Neural cell (in vitro differentiated cells): ENCODE results near the gene ANKRD13C. TPM values are rescaled to one million over a fixed set of nuclear protein-coding genes. Genes with fewer than 3 reads are reported as not detected.

ENCODE experiments used
- H2AFZ ChIP-seq: fragments of 200-600, 300-800 bp; sonication (generic), shearing (Covaris generic); 2 replicates; pipeline ENCODE4 v1.6.0; 2014; ENCODE audit warnings: low read depth, mild to moderate bottlenecking, antibody characterized with exemption, low read length, moderate library complexity
- H3F3A ChIP-seq: fragments of 200-600 bp; shearing (Covaris generic); 2 replicates; pipeline ENCODE4 v1.6.1; 2016; ENCODE audit warnings: mild to moderate bottlenecking, moderate library complexity, mixed read lengths, antibody characterized with exemption, low read length; ENCODE audit not compliant: insufficient read depth, poor library complexity, severe bottlenecking
- H3K27ac ChIP-seq: fragments of 200-600, 300-800 bp; sonication (generic), shearing (Covaris generic); 2 replicates; pipeline ENCODE4 v1.5.1; 2014; ENCODE audit warnings: mild to moderate bottlenecking, low read length, moderate library complexity
- H3K27me3 ChIP-seq: fragments of 300-800, 200-600 bp; sonication (generic), shearing (Covaris generic); 2 replicates; pipeline ENCODE4 v1.6.0; 2014; ENCODE audit warnings: mild to moderate bottlenecking, low read depth, low read length, moderate library complexity; ENCODE audit not compliant: insufficient read depth
- H3K36me3 ChIP-seq: fragments of 300-800, 200-600 bp; sonication (generic), shearing (Covaris generic); 2 replicates; pipeline ENCODE4 v1.5.1; 2014; ENCODE audit warnings: mild to moderate bottlenecking, antibody characterized with exemption, low read length, moderate library complexity; ENCODE audit not compliant: insufficient read depth
- H3K4me2 ChIP-seq: fragments of 300-800, 200-600 bp; sonication (generic), shearing (Covaris generic); 2 replicates; pipeline ENCODE4 v1.6.0; 2014; ENCODE audit warnings: mild to moderate bottlenecking, low read length
- H3K4me3 ChIP-seq: fragments of 300-800, 200-600 bp; sonication (generic), shearing (Covaris generic); 2 replicates; pipeline ENCODE4 v1.5.1; 2014; ENCODE audit warnings: mild to moderate bottlenecking, low read length, moderate library complexity
- H3K79me2 ChIP-seq: fragments of 200-600 bp; shearing (Covaris generic); replicated peaks from 2 replicates; pipeline ENCODE4 v1.6.0; 2014; ENCODE audit warnings: mild to moderate bottlenecking, low read length, moderate library complexity; ENCODE audit not compliant: insufficient read depth
- H3K9ac ChIP-seq: fragments of 300-800, 200-600 bp; sonication (generic), shearing (Covaris generic); 2 replicates; pipeline ENCODE4 v1.6.1; 2016; ENCODE audit warnings: mild to moderate bottlenecking, low read length, mixed read lengths
- H3K9me2 ChIP-seq: fragments of 200-600 bp; shearing (Covaris generic); 2 replicates; pipeline ENCODE4 v1.6.1; 2016; ENCODE audit warnings: mild to moderate bottlenecking, low read length, mixed read lengths; ENCODE audit not compliant: insufficient read depth
- H3K9me3 ChIP-seq: fragments of 200-600, 300-800 bp; sonication (generic), shearing (Covaris generic); 2 replicates; pipeline ENCODE4 v1.6.1; 2016; ENCODE audit warnings: mild to moderate bottlenecking, mixed run types, low read length, moderate library complexity, mixed read lengths
- H4K20me1 ChIP-seq: fragments of 200-600 bp; shearing (Covaris generic); 2 replicates; pipeline ENCODE4 v1.6.1; 2016; ENCODE audit warnings: mild to moderate bottlenecking, mixed run types; ENCODE audit not compliant: insufficient read depth
- CTCF ChIP-seq: fragments of 450-650 bp; IDR thresholded peaks from 2 replicates; pipeline ENCODE4 v1.5.1; 2014; ENCODE audit warnings: antibody characterized with exemption, mild to moderate bottlenecking, moderate library complexity; ENCODE audit not compliant: poor library complexity, severe bottlenecking
- EP300 ChIP-seq: fragments of 450-650 bp; conservative IDR thresholded peaks from 2 replicates; pipeline ENCODE4 v1.6.1; 2014; ENCODE audit warnings: antibody characterized with exemption, mild to moderate bottlenecking, moderate library complexity; ENCODE audit not compliant: poor library complexity, severe bottlenecking
- EZH2 ChIP-seq: fragments of 200-600, 300-800 bp; shearing (Covaris generic), sonication (generic); IDR thresholded peaks from 2 replicates; pipeline ENCODE4 v1.6.1; 2014; ENCODE audit warnings: antibody characterized with exemption, low read length, borderline replicate concordance, mild to moderate bottlenecking; ENCODE audit not compliant: insufficient read depth, poor library complexity, severe bottlenecking
- MXI1 ChIP-seq: fragments of 450-650 bp; conservative IDR thresholded peaks from 2 replicates; pipeline ENCODE4 v1.6.1; 2014; ENCODE audit warnings: antibody characterized with exemption, mild to moderate bottlenecking; ENCODE audit not compliant: poor library complexity, severe bottlenecking
- POLR2AphosphoS5 ChIP-seq: IDR thresholded peaks from 2 replicates; pipeline ENCODE4 v1.6.1; 2012
- RAD21 ChIP-seq: fragments of 450-650 bp; conservative IDR thresholded peaks from 2 replicates; pipeline ENCODE4 v1.6.1; 2014; ENCODE audit warnings: antibody characterized with exemption, mild to moderate bottlenecking, moderate library complexity
- REST ChIP-seq: IDR thresholded peaks from 2 replicates; pipeline ENCODE4 v1.6.1; 2012; ENCODE audit warnings: borderline replicate concordance
- SMC3 ChIP-seq: fragments of 450-650 bp; conservative IDR thresholded peaks from 2 replicates; pipeline ENCODE4 v1.6.1; 2014; ENCODE audit warnings: antibody characterized with exemption, mild to moderate bottlenecking, moderate library complexity; ENCODE audit not compliant: poor library complexity
- TAF1 ChIP-seq: IDR thresholded peaks from 2 replicates; pipeline ENCODE4 v1.6.1; 2012; ENCODE audit warnings: low read depth
- polyA plus RNA-seq: library from polyadenylated mRNA; depleted of rRNA; stranded (reverse); fragments of >200 nt; gene quantifications from 2 replicates; pipeline ENCODE4 v1.2.3, GENCODE V29; 2014

ANKRD13C gene
- polyA plus RNA-seq, 1 donor from 2014 or later, result 53.3 TPM

- no peak for TF ChIP-seq REST
- TF ChIP-seq EP300, result no peak
- no peak for TF ChIP-seq TAF1
- no peak for TF ChIP-seq POLR2AphosphoS5
- H3K27ac ChIP-seq, result no peak overlapping the region
- H2AFZ ChIP-seq, result no peak overlapping the region
- no peaks in the 10 kb centered on the region for H3K27me3 ChIP-seq
- H3F3A ChIP-seq, result no peaks in the 10 kb centered on the region
- H4K20me1 ChIP-seq, result no peaks in the 10 kb centered on the region
- H3K79me2 ChIP-seq, result no peaks in the 10 kb centered on the region
- H3K36me3 ChIP-seq, result peaks cover 21% of the 10 kb centered on the region
- no peak overlapping the region for H3K4me3 ChIP-seq
- H3K4me2 ChIP-seq, result no peak overlapping the region
- H3K9ac ChIP-seq, result no peak overlapping the region
- H3K9me3 ChIP-seq, result no peaks in the 10 kb centered on the region
- no peaks in the 10 kb centered on the region for H3K9me2 ChIP-seq
Observed at GRCh38 chr1:70239940-70240339, 114.6 kb downstream of the ANKRD13C start.

- TF ChIP-seq RAD21 (no peak), EZH2 (no peak), CTCF (no peak), SMC3 (no peak), MXI1 (no peak), EP300 (no peak), REST (no peak), POLR2AphosphoS5 (no peak), TAF1 (no peak)
- no peaks in the 10 kb centered on the region for H3K9me2 ChIP-seq
- H3K9me3 ChIP-seq, result no peaks in the 10 kb centered on the region
- H2AFZ ChIP-seq, result no peak overlapping the region
- H3K9ac ChIP-seq, result no peak overlapping the region
- H3K27ac ChIP-seq, result no peak overlapping the region
- peaks cover 4% of the 10 kb centered on the region for H3K79me2 ChIP-seq
- H3K36me3 ChIP-seq, result peaks cover 30% of the 10 kb centered on the region
- no peak overlapping the region for H3K4me3 ChIP-seq
- H4K20me1 ChIP-seq, result no peaks in the 10 kb centered on the region
- H3K4me2 ChIP-seq, result no peak overlapping the region
- H3F3A ChIP-seq, result no peaks in the 10 kb centered on the region
- no peaks in the 10 kb centered on the region for H3K27me3 ChIP-seq
Observed at GRCh38 chr1:70234733-70235132, 119.8 kb downstream of the ANKRD13C start.
